ENCODE results near the gene SETD3. TPM values are rescaled to one million over a fixed set of nuclear protein-coding genes. Genes with fewer than 3 reads are reported as not detected.
A peak's percentile ranks its signal among the peaks of the same experiment; 100 is the strongest.

Gene SETD3
- total RNA-seq, 3 donors from 2014 or later, result 61.6 to 119 (median 61.6) TPM

DNA sequence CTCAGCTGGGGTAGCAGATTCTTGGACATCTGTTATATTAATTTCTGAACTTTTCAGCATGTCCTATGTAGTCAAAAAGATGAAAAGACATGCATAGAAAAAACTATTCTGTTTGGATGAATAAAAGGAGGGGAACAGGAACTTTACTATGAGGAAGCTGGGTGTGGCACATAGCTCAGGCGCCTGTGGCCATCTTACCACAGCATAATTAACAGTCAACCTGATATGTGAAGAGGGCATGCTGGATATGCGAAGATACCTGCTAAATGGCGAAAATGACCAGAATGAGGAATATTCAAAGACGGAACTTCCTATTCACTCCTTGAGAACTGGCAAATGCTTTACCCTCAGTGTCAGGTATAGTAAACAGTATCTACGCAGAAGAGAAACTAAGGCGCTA is 18.4 kb downstream of the SETD3 start:
- no peaks in the 10 kb centered on the region for H3K9me3 ChIP-seq
- H3K36me3 ChIP-seq (ENCODE audit: low read depth), result no peaks in the 10 kb centered on the region
- DNase-seq (no peak), ATAC-seq (peak; percentile 54)
- TF ChIP-seq, protein P1, sequence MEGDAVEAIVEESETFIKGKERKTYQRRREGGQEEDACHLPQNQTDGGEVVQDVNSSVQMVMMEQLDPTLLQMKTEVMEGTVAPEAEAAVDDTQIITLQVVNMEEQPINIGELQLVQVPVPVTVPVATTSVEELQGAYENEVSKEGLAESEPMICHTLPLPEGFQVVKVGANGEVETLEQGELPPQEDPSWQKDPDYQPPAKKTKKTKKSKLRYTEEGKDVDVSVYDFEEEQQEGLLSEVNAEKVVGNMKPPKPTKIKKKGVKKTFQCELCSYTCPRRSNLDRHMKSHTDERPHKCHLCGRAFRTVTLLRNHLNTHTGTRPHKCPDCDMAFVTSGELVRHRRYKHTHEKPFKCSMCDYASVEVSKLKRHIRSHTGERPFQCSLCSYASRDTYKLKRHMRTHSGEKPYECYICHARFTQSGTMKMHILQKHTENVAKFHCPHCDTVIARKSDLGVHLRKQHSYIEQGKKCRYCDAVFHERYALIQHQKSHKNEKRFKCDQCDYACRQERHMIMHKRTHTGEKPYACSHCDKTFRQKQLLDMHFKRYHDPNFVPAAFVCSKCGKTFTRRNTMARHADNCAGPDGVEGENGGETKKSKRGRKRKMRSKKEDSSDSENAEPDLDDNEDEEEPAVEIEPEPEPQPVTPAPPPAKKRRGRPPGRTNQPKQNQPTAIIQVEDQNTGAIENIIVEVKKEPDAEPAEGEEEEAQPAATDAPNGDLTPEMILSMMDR (IDR thresholded peaks at IDR 0.05), result no peak
- H3K4me1 ChIP-seq (ENCODE audit: low read depth), result peaks cover 2% of the 10 kb centered on the region
- no peak overlapping the region for H3K4me3 ChIP-seq
- intact Hi-C loops (cut with DNase I, micrococcal nuclease), result no loop called here

- TF ChIP-seq, protein P1 (IDR thresholded peaks at IDR 0.05), result no peak
- ATAC-seq, result no peak
These were observed 19.1 kb downstream of the SETD3 start for GRCh38 chr14:99461411-99462085.

GRCh38 chr14:99460793-99461192 is 19.9 kb downstream of the SETD3 start:
- Histone ChIP-seq H3K4me1 (ENCODE audit: low read depth) (no peaks in the 10 kb centered on the region), H3K9me3 (no peaks in the 10 kb centered on the region), H3K36me3 (ENCODE audit: low read depth) (no peaks in the 10 kb centered on the region), H3K4me3 (no peak overlapping the region)
- TF ChIP-seq, protein P1 (IDR thresholded peaks at IDR 0.05), result no peak
- no peak for DNase-seq
- ATAC-seq, result no peak
- intact Hi-C loops (cut with DNase I, micrococcal nuclease), result no loop called here

More at GRCh38 chr14:99461411-99462085, 19.1 kb downstream of the SETD3 start:
- Histone ChIP-seq H3K4me1 (ENCODE audit: low read depth) (no peaks in the 10 kb centered on the region), H3K4me3 (no peak overlapping the region), H3K9me3 (no peaks in the 10 kb centered on the region), H3K36me3 (ENCODE audit: low read depth) (no peaks in the 10 kb centered on the region)
- intact Hi-C loops (cut with DNase I, micrococcal nuclease), result no loop called here
- DNase-seq, result no peak

GRCh38 chr14:99459481-99460100 is 21.1 kb downstream of the SETD3 start:
- H3K4me3 ChIP-seq, result no peak overlapping the region
- intact Hi-C loops (cut with DNase I, micrococcal nuclease), result no loop called here
- no peaks in the 10 kb centered on the region for H3K9me3 ChIP-seq
- TF ChIP-seq, protein P1 (IDR thresholded peaks at IDR 0.05), result no peak
- no peaks in the 10 kb centered on the region for H3K36me3 ChIP-seq (ENCODE audit: low read depth)
- no peak for DNase-seq
- no peak for ATAC-seq
- no peaks in the 10 kb centered on the region for H3K4me1 ChIP-seq (ENCODE audit: low read depth)

GRCh38 chr14:99454246-99454645 is 26.4 kb downstream of the SETD3 start:
- no peak overlapping the region for H3K4me3 ChIP-seq
- intact Hi-C loops (cut with DNase I, micrococcal nuclease), result no loop called here
- DNase-seq, result no peak
- H3K4me1 ChIP-seq (ENCODE audit: low read depth), result no peaks in the 10 kb centered on the region
- TF ChIP-seq, protein P1 (IDR thresholded peaks at IDR 0.05), result no peak
- no peak for ATAC-seq
- no peaks in the 10 kb centered on the region for H3K36me3 ChIP-seq (ENCODE audit: low read depth)
- no peaks in the 10 kb centered on the region for H3K9me3 ChIP-seq
